HTERT RPE-1 (cell line): ENCODE data around the gene PRPH.
"Not testable (repeated sequence)": the region's sequence is repeated elsewhere in the genome, so short reads cannot be mapped to it uniquely, and the experiment has no call there.

Experiments used
- in situ Hi-C: fragments of 300-500 bp; cut with MboI; formaldehyde crosslinking; loops from 4 replicates; pipeline ENCODE4 v1.14.3; 2020; ENCODE audit warnings: low sequenced_read_pairs

PRPH gene

GRCh38 chr12:49276304-49277290, 18.4 kb upstream of the PRPH start:
- in situ Hi-C loops = no loop called here

- in situ Hi-C loops = no loop called here
Observed at GRCh38 chr12:49277466-49277865, 17.5 kb upstream of the PRPH start.

GRCh38 chr12:49279706-49280159, 15.2 kb upstream of the PRPH start:
- in situ Hi-C loops = no loop called here

GRCh38 chr12:49280545-49280944, 14.4 kb upstream of the PRPH start:
- in situ Hi-C loops = not testable (repeated sequence)

DNA sequence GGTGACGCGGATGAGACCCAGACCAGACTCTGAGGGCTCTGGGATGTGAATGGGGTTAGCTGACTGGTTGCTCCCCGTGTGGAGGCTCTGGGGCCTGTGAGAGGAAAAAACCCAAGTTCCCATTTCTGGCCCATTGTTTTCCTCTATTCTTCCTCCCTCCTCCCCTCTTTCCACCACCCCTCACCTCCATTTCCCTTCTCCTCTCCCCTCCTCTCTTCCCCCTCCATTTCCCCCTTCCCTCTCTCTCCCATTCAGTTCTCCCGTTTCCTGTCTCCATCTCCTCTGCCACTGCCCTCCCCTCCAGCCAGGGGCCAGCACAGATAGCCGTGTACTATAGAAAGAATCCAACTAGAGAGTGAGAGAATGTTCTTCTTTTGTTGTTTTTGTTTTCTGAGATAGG, 12.6 kb upstream of the PRPH start:
- in situ Hi-C loops = no loop called here

DNA sequence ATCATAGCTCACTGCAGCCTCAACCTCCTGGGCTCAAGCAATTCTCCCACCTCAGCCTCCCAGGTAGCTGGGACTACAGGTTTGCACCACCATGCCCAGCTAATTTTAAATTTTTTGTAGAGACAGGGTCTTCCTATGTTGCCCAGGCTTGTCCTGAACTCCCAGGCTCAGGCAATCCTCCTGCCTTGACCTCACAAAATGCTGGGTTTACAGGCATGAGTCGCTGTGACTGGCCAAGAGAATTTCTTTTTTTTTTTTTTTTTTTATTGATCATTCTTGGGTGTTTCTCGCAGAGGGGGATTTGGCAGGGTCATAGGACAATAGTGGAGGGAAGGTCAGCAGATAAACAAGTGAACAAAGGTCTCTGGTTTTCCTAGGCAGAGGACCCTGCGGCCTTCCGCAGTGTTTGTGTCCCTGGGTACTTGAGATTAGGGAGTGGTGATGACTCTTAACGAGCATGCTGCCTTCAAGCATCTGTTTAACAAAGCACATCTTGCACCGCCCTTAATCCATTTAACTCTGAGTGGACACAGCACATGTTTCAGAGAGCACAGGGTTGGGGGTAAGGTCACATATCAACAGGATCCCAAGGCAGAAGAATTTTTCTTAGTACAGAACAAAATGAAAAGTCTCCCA, 12.1 kb upstream of the PRPH start:
- in situ Hi-C loops = not testable (repeated sequence)

DNA sequence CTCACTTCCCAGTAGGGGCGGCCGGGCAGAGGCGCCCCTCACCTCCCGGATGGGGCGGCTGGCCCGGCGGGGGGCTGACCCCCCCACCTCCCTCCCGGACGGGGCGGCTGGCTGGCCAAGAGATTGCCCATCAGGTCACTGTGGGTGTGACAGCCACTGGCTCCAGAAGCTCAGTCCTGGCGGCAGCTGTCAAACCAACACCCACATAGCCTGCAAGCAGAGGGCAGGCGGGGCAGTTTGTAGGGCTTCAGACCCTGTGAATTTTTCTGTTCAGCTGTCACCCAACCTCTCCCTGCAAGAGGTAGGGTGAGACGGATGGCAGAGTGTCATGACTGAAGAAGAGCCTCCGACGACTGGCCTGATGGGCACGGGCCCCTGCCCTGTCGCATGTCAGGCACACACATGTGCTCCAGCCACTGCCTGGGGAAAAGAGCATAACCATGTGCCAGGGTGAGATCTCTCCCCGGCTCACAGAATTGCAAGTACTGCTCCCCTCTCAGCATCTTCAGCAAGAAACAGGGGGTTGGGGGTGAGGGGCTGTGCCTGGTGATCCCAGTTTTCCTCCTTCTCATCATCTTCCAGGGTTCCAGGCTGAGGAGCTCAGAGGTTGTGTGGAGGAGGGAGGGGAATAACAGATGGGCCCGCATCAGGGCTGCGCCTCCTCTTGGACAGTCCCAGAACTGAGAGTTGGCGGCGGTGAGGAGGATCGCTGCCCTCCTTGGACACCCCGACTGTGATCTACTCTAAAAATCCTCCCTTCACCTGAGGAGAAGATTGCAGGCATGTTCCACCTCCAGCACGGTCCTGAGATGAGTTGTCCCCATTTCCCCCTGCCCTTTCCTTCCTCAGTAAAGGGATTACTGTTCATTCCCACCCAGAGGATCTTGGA, 11.2 kb upstream of the PRPH start:
- in situ Hi-C loops = no loop called here

DNA sequence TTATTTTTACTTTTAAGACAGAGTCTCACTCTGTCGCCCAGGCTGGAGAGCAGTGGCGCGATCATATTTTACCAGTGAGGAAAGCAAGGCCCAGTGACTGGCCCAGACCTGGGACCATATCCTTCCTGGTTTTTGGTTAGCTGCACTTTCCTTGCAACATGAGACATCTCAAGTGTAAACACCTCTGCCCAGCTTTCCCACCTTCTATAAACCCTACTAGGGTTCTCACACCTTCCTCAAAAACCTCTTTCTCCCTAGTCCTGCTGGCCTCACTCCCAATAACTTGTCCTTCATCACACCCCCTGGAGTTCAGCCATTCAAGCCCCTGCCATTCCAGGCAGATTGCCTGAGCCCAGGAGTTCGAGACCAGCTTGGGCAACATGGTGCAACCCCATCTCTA, 10.3 kb upstream of the PRPH start:
- in situ Hi-C loops = no loop called here

DNA sequence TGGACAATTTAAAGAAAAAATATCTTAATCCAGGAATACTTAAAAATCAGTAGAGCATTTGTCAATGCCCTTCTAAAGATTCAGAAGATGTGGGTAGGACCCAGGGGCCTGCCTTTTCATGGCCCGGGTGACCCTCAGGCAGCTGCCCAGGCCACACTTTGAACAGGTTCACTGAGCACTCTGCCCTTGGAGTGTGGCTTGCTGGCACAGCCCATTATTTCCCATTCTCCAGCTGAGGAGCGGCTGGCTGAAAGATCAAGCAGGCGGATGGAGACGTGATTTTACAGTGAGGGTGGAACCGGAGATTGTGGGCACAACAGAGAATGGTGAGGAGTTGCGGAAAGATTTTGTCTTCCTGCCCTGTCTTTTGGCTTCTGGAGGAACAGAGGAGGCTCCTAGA, 7.1 kb upstream of the PRPH start:
- in situ Hi-C loops = no loop called here

DNA sequence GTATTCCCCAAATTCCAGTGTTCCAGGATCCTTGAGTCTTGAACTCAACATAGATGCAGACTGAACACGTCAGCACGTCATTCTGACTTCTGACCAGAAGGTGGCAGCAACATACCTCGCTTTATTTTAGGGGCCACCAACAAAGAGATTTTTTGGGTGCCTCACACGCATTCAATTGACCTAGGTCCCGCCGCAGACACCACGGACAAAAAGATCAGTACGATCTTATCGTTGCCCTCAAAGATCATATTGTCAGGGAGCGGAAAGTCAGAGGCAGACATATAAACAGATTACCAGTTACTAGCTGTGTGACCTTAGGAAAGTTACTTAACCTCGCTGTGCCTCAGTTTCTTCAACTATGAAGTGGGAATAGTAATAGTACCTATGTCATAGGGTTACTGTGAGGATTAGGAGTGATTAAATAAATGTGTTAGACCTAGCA, 6.5 kb upstream of the PRPH start:
- in situ Hi-C loops = no loop called here

DNA sequence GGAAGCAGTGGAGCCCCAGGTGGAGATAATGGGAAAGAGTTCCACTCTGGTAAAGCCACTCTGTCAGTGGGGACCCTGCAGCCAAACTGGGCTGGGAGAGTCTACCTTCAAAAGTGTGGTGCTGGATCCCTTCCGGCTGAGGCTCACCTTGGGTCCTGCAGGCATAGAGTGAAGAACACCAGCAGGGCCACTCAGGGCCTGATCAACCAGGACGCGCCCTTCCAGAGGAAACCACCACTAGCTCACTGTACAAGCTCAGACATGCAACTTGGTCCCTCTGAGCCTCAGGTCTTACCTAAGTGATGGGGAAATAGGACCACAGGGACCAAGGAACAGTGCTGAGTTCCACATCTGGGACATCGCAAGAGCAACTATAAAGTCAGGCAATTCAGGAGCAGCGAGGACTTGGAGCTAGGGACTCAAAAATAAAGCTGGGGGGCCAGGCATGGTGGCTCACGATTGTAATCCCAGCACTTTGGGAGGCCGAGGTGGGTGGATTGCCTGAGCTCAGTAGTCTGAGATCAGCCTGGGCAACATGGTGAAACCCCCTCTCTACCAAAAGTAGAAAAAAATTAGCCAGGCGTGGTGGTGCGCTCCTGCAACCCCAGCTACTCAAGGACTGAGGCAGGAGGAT, 5.9 kb upstream of the PRPH start:
- in situ Hi-C loops = no loop called here

- in situ Hi-C loops = no loop called here
Observed at GRCh38 chr12:49292729-49293055, 2.3 kb upstream of the PRPH start.

DNA sequence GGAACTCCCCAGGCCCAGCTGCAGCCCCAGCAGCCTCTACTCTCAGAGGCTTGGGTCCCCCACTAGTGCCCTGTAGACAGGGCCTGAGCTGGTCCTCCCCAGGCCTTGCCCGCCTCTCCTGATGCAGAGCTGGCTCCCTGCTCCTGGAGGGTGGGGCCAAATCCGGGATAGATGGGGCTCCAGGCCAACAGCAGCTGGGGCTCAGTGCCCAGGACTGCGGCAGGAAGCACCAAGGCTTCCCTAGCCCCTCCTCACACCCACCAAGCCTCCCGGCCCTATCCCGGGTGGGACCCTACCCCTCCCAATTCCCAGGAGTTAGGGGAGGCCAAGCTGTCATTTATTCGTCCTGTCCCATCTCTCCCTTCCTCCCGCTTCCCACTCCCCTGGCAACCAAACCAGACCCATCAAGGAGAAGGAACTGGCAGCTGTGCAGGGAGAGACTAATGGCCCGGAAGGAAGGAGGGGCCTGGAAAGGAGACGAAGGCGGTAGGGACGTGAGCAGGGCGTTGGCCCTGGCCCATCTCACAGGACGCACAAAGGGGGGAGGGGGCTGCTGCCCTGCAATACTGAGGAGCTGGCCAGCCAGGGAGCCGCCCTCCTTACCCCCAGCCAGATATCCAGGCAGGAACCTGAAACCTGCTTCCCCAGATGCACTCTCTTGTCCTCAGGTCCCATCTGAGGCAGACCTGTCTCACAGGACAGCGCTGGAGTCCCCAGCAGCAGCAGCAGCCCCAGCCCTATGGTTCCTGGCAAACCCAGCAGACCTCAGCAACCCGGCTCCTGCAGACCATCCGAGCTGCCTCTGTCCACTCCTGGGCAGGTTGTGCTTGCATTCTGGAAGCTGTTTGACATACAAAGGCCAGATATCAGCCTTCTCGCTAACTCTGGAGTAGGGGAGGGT, 1.6 kb upstream of the PRPH start:
- in situ Hi-C loops = no loop called here

DNA sequence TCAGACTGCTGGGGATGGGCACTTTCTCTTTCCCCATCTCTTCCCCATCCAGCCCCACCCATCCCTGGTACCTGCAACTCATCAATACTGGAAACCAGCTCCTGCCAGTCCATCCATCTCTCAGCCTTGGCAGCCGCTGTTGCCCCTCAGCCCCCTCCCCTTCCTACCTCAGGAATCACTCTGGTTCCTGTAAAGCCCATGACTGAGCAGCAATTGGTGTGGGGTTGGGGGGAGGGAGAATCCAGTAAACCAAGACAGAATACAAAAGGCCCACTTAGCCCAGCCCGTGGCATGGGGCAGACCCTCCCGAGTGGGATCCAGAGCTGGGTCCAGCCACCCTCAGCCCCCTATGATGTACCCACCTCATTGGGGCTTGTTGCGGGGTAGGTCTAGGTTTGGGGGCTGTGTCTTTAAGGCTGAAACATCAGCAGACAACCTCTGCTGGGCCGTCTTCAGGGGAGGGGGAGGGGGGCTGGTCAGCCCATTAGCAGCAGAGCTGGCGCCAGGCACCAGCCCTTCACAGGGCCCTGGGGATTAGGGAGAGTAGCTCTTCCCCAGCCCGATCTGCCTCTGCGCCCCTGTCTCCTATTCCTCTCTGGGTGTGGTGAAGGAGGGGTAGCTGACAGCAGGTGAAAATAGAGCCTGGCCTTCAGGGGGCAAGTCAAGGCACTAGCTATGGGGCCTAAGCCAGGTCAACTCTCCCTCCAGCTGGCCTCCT, 702 bp upstream of the PRPH start:
- in situ Hi-C loops = no loop called here

GRCh38 chr12:49294804-49295081, 204 bp upstream of the PRPH start:
- in situ Hi-C loops = no loop called here

DNA sequence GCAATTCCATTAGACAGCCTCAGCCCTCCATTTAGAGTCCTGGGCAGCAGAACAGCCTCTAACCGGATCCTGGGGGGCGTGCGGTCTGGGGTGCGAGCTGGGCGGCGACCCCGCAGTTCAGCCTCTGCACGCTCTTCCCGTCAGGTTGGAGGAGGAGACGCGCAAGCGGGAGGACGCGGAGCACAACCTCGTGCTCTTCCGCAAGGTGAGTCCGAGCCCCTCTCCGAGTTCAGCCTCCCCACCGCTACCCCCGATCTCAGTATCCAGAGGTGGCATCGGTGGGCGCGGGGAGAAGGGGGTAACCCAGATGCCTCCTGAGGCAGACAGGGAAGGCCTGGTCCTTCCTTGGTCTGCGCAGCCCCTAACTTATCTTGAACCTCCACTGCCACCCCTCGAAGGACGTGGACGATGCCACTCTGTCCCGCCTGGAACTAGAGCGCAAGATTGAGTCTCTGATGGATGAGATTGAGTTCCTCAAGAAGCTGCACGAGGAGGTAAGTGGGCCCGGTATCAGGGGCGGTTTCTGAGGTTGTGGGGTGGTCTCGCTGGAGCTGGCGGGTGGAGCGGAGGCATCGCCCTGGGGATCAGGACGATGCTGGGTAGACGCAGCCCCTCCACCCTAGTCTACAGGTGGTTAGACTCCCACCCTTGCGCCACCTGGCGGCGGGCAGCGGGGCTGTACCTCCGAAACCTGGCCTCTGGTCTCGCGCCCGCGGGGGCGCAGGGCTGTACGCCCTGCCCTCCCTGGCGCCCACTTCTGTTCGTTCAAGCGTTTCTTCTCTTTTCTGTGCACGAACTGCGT, 1.3 kb downstream of the PRPH start:
- in situ Hi-C loops = no loop called here

- in situ Hi-C loops = no loop called here
Observed at GRCh38 chr12:49296836-49297694, 2.1 kb downstream of the PRPH start.

DNA sequence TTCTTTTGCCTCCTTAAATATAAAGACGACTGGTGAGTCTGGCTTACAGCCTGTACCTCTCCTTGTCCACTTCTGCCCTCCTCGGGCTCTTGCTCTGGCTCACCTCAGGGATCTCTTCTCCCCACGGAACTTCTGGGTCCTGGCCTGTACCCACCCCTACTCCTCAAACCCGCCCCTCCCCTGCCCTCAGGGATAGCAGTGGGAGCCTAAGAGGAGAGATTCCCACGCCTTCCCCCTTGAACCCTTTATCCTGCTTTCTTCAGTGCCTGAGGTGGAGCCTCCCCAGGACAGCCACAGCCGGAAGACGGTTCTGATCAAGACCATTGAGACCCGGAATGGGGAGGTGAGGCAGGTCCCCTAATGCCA, 2.7 kb downstream of the PRPH start:
- in situ Hi-C loops = no loop called here
